GM10266 (cell line): ENCODE results near the gene SORCS2.

Experiments
- DNase-seq: peaks from one replicate; pipeline ENCODE4 v3.0.0; 2012; ENCODE audit errors: extremely low spot score
- CTCF ChIP-seq: IDR thresholded peaks from 2 replicates; pipeline ENCODE4 v1.5.1; 2012; ENCODE audit warnings: mild to moderate bottlenecking, low read depth; ENCODE audit not compliant: control insufficient read depth, insufficient read depth; ENCODE audit errors: missing control alignments

SORCS2 gene

GRCh38 chr4:7155590-7156071 is 36.7 kb upstream of the SORCS2 start:
- no peak for DNase-seq
- TF ChIP-seq CTCF, result no peak

GRCh38 chr4:7156328-7156727 is 36.0 kb upstream of the SORCS2 start:
- no peak for DNase-seq
- TF ChIP-seq CTCF, result no peak

GRCh38 chr4:7156761-7157488 is 35.4 kb upstream of the SORCS2 start:
- no peak for TF ChIP-seq CTCF
- no peak for DNase-seq

GRCh38 chr4:7157666-7158065 is 34.7 kb upstream of the SORCS2 start:
- no peak for TF ChIP-seq CTCF
- DNase-seq, result no peak

GRCh38 chr4:7158081-7158750 is 34.1 kb upstream of the SORCS2 start:
- no peak for TF ChIP-seq CTCF
- DNase-seq, result no peak

GRCh38 chr4:7158991-7159390 is 33.3 kb upstream of the SORCS2 start:
- TF ChIP-seq CTCF, result no peak
- no peak for DNase-seq

- TF ChIP-seq CTCF, result no peak
- no peak for DNase-seq
Observed at GRCh38 chr4:7159923-7160322, 32.4 kb upstream of the SORCS2 start.
